Skeletal muscle tissue (tissue), 4 donors: ENCODE results near the gene SMOC2. TPM values are rescaled to one million over a fixed set of nuclear protein-coding genes. Genes with fewer than 3 reads are reported as not detected.

Source experiments
- H3K27ac ChIP-seq: one replicate; pipeline ENCODE4 v1.7.0; 2013; ENCODE audit warnings: mild to moderate bottlenecking, low read depth, low read length, inconsistent platforms
- H3K27me3 ChIP-seq, 3 donors: one replicate each; pipeline ENCODE4 v1.7.0; 2013; ENCODE audit warnings: low read length in 3 of 3; ENCODE audit not compliant: control insufficient read depth in 3 of 3, insufficient read depth in 3 of 3
- H3K36me3 ChIP-seq, 3 donors: one replicate each; pipeline ENCODE4 v1.7.0; 2013; ENCODE audit warnings: low read length in 3 of 3; ENCODE audit not compliant: control insufficient read depth in 3 of 3, insufficient read depth in 3 of 3
- H3K4me1 ChIP-seq, 3 donors: one replicate each; pipeline ENCODE4 v1.7.0; 2013; ENCODE audit warnings: low read length in 3 of 3, mild to moderate bottlenecking in 3 of 3; ENCODE audit not compliant: control insufficient read depth in 3 of 3, insufficient read depth in 3 of 3
- H3K4me3 ChIP-seq, 3 donors: one replicate each; pipeline ENCODE4 v1.7.0; 2013; ENCODE audit warnings: low read length in 3 of 3
- H3K9ac ChIP-seq, 3 donors: one replicate each; pipeline ENCODE4 v1.7.0; 2013; ENCODE audit warnings: low read length in 3 of 3, mild to moderate bottlenecking in 3 of 3, moderate library complexity in 2 of 3, low read depth in 1 of 3
- H3K9me3 ChIP-seq, 3 donors: one replicate each; pipeline ENCODE4 v1.7.0; 2013; ENCODE audit warnings: low read length in 3 of 3; ENCODE audit not compliant: control insufficient read depth in 3 of 3
- total RNA-seq: library from RNA; depleted of rRNA; stranded (reverse); fragments of >200 nt; gene quantifications from one replicate; pipeline ENCODE4 v1.2.3, GENCODE V29; 2014
- donor health status: Osteomylitis.

Gene SMOC2
- total RNA-seq, 1 donor from 2014 or later, result 26.6 TPM

DNA sequence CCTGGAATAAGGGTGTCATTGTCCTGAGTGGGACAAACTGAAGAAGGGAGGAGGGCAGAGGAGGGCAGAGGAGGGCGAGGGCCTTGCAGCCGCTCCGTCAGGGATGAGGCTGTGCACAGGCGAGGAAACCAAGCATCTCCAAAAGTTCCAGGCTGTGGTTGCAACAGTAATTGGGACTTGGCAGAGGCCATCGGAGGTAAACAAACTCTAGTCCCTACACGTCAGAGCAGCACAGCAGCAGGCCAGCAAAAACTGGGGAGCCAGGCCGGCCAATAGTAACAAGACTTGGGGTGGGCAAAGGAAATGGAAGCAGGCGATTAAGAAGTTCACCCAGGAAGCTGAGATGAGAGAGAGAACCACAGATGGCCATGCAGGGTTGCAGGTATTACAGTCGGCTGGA is 142.8 kb downstream of the SMOC2 start:
- Histone ChIP-seq H3K4me1 (peaks cover 0 to under 1% (median 0%) of the 10 kb centered on the region in 3 donors), H3K9me3 (no peaks in the 10 kb centered on the region), H3K9ac (no peak overlapping the region), H3K4me3 (no peak overlapping the region), H3K27me3 (peaks cover 0 to 15% (median 11%) of the 10 kb centered on the region in 3 donors), H3K27ac (no peak overlapping the region), H3K36me3 (no peaks in the 10 kb centered on the region)

GRCh38 chr6:168584249-168584648 is 143.3 kb downstream of the SMOC2 start:
- Histone ChIP-seq H3K9ac (no peak overlapping the region), H3K36me3 (no peaks in the 10 kb centered on the region), H3K27ac (no peak overlapping the region), H3K9me3 (no peaks in the 10 kb centered on the region), H3K4me1 (no peaks in the 10 kb centered on the region), H3K27me3 (peaks cover 0 to 15% (median 8%) of the 10 kb centered on the region in 3 donors), H3K4me3 (no peak overlapping the region)

- no peak overlapping the region for H3K27ac ChIP-seq
- no peaks in the 10 kb centered on the region for H3K36me3 ChIP-seq
Observed at GRCh38 chr6:168584671-168585070, 143.7 kb downstream of the SMOC2 start.

GRCh38 chr6:168585441-168585840 is 144.5 kb downstream of the SMOC2 start:
- Histone ChIP-seq H3K27me3 (peaks cover 0 to 15% (median 8%) of the 10 kb centered on the region in 3 donors), H3K36me3 (no peaks in the 10 kb centered on the region), H3K27ac (no peak overlapping the region), H3K9ac (no peak overlapping the region), H3K4me3 (no peak overlapping the region), H3K9me3 (no peaks in the 10 kb centered on the region), H3K4me1 (no peaks in the 10 kb centered on the region)

More at GRCh38 chr6:168584671-168585070, 143.7 kb downstream of the SMOC2 start:
- H3K9ac ChIP-seq, result no peak overlapping the region
- no peak overlapping the region for H3K4me3 ChIP-seq
- H3K4me1 ChIP-seq, result no peaks in the 10 kb centered on the region
- H3K9me3 ChIP-seq, result no peaks in the 10 kb centered on the region
- peaks cover 0 to 15% (median 8%) of the 10 kb centered on the region in 3 donors for H3K27me3 ChIP-seq

DNA sequence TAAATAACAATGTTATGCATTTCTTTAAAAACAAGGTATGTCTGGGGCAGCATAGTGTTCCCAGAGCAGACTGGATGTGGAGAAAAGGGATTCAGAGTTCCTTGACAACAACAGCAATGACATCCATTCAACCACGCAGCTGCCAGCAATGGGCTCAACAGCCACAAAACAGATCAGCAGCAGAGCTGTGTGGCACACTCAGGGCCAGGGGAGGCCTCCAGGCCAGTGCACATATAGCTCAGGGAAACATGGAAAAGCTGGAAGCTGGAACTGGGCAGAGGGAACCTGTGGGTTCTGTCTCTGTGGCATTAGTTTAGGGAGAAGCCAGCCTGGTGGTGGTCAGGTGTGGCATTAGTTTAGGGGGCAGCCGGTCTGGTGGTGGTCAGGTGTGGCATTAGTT is 148.3 kb downstream of the SMOC2 start:
- Histone ChIP-seq H3K4me1 (no peaks in the 10 kb centered on the region), H3K36me3 (no peaks in the 10 kb centered on the region), H3K9ac (no peak overlapping the region)

DNA sequence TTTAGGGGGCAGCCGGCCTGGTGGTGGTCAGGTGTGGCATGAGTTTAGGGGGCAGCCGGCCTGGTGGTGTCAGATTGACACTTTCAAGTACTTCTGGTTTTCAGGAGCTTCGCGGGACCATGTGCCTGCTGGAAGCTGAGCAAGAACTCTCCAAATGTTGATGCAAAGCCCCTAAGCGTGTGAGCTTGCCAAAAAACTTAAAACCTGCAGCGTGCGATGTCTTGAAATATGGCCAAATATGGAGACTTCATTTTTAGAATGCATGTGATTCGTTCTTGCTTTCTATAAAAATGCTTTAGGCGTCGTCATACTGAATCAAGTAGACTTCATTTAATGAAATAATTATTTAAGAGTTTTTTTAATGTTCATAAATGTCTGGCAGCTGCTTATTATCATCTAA is 149.4 kb downstream of the SMOC2 start:
- H3K4me3 ChIP-seq, result no peak overlapping the region
- H3K36me3 ChIP-seq, result no peaks in the 10 kb centered on the region
- H3K9ac ChIP-seq, result no peak overlapping the region
- no peaks in the 10 kb centered on the region for H3K4me1 ChIP-seq
- no peak overlapping the region for H3K27ac ChIP-seq
- H3K9me3 ChIP-seq, result no peaks in the 10 kb centered on the region
- no peaks in the 10 kb centered on the region for H3K27me3 ChIP-seq

More for the DNA sequence above, 148.3 kb downstream of the SMOC2 start:
- no peaks in the 10 kb centered on the region for H3K27me3 ChIP-seq
- H3K27ac ChIP-seq, result no peak overlapping the region
- no peaks in the 10 kb centered on the region for H3K9me3 ChIP-seq
- H3K4me3 ChIP-seq, result no peak overlapping the region

DNA sequence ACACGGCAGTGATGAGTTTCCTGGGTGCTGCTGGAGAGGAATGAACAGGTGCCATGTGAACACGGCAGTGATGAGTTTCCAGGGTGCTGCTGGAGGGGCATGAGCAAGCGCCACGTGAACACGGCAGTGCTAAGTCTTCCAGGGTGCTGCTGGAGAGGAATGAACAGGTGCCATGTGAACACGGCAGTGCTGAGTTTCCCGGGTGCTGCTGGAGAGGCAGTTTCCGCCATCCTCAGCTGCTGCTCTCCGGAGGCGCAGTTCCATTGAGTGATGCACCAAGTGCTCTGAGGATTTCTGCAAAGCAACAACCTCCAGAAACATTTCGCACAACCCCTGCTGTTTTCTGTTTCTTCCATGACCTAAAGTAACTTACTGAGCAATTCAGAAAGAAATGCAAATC is 155.4 kb downstream of the SMOC2 start:
- no peaks in the 10 kb centered on the region for H3K9me3 ChIP-seq
- H3K27ac ChIP-seq, result no peak overlapping the region
- H3K27me3 ChIP-seq, result peaks cover 0 to 14% (median 13%) of the 10 kb centered on the region in 3 donors
- H3K4me3 ChIP-seq, result no peak overlapping the region
- no peak overlapping the region for H3K9ac ChIP-seq
- peaks cover 0 to 2% (median 2%) of the 10 kb centered on the region in 3 donors for H3K36me3 ChIP-seq
- H3K4me1 ChIP-seq, result no peaks in the 10 kb centered on the region

GRCh38 chr6:168597471-168597875 is 156.5 kb downstream of the SMOC2 start:
- H3K36me3 ChIP-seq, result peaks cover 0 to 2% (median 2%) of the 10 kb centered on the region in 3 donors
- H3K9ac ChIP-seq, result no peak overlapping the region
- no peak overlapping the region for H3K27ac ChIP-seq
- H3K27me3 ChIP-seq, result peaks cover 0 to 14% (median 13%) of the 10 kb centered on the region in 3 donors
- H3K4me3 ChIP-seq, result no peak overlapping the region
- no peaks in the 10 kb centered on the region for H3K4me1 ChIP-seq
- H3K9me3 ChIP-seq, result no peaks in the 10 kb centered on the region

DNA sequence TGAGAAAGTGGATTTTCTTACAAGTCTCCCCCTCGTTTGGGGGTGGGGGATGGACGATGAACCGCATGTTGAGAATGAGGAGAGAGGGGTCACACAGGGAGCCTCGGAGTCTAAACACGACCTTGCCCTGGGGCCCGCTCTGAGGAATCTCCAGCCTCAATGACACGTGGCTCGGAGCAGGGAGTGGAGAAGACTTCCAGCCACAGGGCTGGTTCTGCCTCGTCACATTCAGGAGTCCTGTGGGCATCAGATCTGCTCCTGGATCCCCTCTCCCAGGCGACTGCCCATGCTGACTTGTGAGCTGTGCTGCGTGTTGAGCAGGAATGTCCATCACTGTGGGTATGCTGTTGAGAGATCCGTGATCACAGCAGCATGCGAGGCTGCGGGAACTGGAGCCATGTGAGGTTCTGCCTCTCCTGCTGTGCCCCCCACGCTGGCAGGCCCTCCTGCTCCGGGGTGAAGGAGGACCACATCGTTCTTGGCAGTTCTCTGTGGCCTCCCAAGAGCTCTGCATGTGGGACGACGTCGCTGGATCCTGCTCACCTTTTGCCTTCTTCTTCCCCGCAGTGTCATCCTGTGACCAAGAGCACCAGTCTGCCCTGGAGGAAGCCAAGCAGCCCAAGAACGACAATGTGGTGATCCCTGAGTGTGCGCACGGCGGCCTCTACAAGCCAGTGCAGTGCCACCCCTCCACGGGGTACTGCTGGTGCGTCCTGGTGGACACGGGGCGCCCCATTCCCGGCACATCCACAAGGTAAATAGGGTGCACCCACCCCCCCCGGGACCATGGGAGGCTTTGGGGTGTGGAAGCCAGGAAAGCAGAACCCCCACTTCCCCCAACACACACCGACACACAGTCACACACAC is 157.5 kb downstream of the SMOC2 start:
- H3K27me3 ChIP-seq, result peaks cover 0 to 14% (median 13%) of the 10 kb centered on the region in 3 donors
- no peak overlapping the region for H3K27ac ChIP-seq
- H3K9me3 ChIP-seq, result no peaks in the 10 kb centered on the region
- peaks cover 0 to 2% (median 2%) of the 10 kb centered on the region in 3 donors for H3K36me3 ChIP-seq
- H3K9ac ChIP-seq, result no peak overlapping the region
- H3K4me3 ChIP-seq, result no peak overlapping the region
- H3K4me1 ChIP-seq, result no peaks in the 10 kb centered on the region

GRCh38 chr6:168599118-168599494 is 158.1 kb downstream of the SMOC2 start:
- Histone ChIP-seq H3K27ac (no peak overlapping the region), H3K9ac (no peak overlapping the region), H3K9me3 (no peaks in the 10 kb centered on the region), H3K4me1 (no peaks in the 10 kb centered on the region), H3K27me3 (peaks cover 0 to 14% (median 13%) of the 10 kb centered on the region in 3 donors), H3K36me3 (peaks cover 0 to 2% (median 2%) of the 10 kb centered on the region in 3 donors), H3K4me3 (no peak overlapping the region)
